Measurements from ENCODE around the gene NGF. TPM values are rescaled to one million over a fixed set of nuclear protein-coding genes. Genes with fewer than 3 reads are reported as not detected.

Gene NGF
- total RNA-seq, 4 donors from 2014 or later = 1.5 to 2.3 (median 2.1) TPM

DNA sequence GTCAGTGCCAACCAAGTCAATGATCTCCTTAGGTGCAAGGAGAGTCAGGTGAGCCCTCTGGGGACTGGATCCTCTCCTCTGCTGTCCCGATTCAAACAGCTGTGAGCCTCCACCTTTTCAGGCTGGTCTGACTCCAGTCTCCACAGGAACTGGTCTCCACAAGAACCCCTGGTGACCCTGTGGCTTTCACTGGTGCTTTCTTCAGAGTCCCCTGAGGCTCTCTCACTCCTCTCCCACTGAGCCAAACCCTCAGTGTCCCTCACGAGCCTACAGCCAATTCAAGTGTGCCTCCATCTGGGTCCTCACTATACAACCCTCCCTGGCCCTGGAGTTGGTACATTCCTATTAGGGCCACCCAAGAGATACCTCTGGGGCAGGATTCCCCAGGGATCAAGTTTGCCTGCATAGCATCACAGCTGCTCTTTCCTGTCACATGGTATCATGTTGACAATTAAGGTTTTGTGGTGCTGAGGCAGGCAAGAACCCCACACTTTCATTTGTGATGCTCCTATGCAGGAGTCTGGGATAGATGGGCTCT, 5.2 kb upstream of the NGF start:
- TF ChIP-seq CTCF (IDR thresholded peaks at IDR 0.05; ENCODE audit: low read depth) = no peak

DNA sequence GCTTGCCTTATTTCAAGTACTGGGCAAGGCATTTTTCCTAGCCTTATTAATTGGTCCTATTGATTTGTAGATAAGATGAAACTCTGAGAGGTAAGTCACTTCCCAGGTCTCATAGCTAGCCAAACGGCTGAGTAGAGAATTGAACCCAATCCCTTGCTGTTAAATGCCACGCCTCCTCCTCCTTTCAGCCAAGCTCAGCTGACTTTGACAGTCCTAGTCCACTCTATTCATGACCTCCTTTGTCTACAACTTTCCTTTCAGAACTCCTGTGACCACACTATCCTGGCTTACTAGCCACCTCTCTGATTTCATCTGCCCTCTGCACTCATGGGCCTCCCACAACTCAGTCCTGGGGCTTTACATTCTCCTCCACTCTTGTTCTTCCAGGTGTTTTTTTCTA, 3.9 kb upstream of the NGF start:
- no peak for TF ChIP-seq CTCF (IDR thresholded peaks at IDR 0.05; ENCODE audit: low read depth)

DNA sequence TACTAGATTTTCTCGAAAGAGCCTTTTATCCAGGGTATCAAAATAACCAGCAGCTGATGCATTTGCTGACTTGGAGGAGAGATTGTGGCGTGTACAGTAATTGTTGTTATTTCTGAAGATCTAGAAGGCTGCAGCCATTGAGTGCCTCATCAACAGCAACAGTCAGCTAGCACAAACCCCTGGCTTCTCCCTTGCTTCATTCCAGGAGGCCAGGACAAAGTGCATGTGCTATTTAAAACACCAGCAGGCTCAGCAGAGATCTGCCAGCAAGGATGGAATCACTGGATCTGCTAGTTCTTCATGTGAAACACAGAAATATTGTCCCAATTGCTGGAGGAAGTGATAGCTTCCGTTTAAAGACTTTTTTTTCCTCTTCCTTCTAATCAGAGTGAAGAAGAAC, 2.8 kb upstream of the NGF start:
- no peak for TF ChIP-seq CTCF (IDR thresholded peaks at IDR 0.05; ENCODE audit: low read depth)

- no peak for TF ChIP-seq CTCF (IDR thresholded peaks at IDR 0.05; ENCODE audit: low read depth)
Observed at GRCh38 chr1:115338457-115338820, 390 bp upstream of the NGF start.

DNA sequence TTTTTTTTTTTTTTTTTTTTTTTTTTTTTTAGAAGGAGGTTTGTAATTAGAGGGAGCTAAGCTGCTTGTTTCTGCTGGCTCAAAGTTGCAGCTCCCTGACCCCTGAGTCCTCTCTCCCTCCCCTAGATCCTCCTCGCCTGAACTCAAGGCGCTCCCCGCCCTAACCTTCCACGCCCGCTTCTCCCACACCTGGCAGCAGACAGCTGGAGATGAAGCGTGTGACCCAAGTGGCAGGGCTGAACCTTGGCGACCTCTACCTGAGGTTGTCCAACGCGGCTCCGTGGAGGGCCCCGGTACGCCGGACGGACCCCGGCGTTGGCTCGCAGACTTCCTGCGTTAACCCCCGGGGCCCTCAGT, 795 bp downstream of the NGF start:
- no peak for TF ChIP-seq CTCF (IDR thresholded peaks at IDR 0.05; ENCODE audit: low read depth)

- no peak for TF ChIP-seq CTCF (IDR thresholded peaks at IDR 0.05; ENCODE audit: low read depth)
Observed at GRCh38 chr1:115336741-115337140, 1.3 kb downstream of the NGF start.

GRCh38 chr1:115332813-115333608, 5.0 kb downstream of the NGF start:
- TF ChIP-seq CTCF (IDR thresholded peaks at IDR 0.05; ENCODE audit: low read depth) = no peak
